NCI-H446 treated with DMSO at 0.1 percent for 48 hours (cell line): ENCODE data around the gene TTN.

Experiments
- DNase-seq: peaks from one replicate; lab custom pipeline; 2025; lab: John Stamatoyannopoulos, UW

TTN gene

DNA sequence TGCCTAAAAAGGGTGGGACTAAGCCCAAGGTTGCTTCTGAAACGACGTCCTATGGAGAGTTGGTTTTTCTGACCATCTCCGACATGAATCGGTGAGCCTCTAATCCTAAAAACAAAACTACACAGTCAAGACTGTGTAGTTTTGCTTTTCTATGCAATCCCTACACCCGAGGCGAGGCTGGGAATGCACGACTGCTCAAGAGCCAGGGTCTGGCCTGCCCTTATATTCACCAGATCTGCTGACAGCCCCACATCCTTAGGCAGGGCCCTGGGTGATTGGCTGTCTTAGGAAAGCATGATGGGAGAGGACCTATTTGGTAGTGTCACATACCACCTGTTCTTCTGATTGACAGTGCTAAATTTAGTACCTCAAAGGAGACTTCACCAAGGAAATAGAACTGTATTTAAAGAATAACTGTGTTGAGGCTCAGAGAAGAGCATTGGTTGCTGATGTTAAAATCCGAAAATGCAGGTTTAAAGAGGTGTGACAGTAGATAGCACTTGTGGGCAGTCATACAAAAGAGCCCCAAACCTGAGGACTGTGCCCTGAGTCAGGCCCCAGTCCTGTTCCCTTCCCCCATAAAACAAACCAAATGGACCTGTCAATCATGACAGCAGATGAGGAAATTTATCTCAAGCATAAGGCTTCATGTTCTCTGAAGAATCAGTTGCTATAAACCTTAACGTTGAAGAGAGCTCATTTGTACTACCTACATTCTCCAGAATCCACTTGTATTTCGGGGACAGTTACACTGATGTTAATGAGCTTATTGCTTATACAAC is at the start of gene TTN:
TSS of gene TTN (minus strand) at position 197 of the 782 bp plus-strand sequence. CDS start 2,781 bp downstream, outside the sequence.
- no peak for DNase-seq

DNA sequence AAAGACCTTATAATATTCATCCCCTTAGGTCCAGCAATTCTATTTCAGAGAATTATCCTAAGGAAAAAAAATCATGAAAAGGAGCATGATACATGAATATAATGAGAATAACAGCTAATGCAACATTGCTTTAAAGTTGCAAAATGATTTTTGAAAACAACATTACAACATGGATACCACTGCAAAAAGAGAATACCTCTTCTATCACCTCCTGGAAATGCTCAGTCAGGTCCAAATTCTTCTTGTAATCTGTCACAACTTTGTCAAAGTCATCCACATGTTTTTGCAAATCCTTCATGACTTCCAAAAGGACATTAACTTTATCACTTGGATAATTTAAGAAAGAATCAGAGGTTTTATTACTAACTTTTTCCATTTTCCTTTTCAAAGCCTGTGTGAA is 47.9 kb upstream of the TTN start:
- DNase-seq: no peak

DNA sequence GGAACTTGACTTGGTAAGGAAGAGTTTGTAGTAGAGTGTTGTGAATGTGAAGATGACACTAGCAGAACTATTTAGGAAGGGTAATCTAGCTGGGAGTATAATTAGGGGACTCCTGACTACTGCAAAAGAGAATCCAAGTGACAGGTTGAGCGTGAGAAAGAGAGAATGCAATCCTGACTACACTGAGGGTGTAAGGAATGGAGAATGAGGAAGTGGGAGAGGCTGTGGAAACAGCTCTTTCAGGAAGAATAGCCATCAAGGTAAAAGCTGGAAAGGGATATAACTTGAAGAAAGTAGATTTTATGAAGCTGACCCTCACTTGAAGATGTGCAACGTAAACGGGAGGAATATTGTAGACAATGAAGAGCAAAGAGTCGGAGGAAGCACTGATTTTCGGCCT is 41.1 kb upstream of the TTN start:
- DNase-seq: no peak

DNA sequence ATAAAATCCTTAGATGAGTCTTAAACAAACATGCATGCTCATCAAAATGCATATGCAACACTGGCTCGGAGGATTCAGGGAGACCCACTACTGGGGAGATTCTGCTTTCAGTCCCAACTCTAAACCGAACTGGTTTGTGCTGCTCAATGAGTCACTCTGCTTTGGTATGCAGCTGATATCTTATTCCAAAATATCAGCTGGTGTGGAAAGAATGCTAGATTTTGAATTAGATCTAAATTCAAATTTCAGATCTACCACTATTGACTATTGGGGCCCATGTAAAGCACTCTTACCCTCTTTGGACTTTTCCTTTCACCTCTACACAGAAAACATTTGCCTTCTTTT is 39.2 kb upstream of the TTN start:
- DNase-seq: no peak

DNA sequence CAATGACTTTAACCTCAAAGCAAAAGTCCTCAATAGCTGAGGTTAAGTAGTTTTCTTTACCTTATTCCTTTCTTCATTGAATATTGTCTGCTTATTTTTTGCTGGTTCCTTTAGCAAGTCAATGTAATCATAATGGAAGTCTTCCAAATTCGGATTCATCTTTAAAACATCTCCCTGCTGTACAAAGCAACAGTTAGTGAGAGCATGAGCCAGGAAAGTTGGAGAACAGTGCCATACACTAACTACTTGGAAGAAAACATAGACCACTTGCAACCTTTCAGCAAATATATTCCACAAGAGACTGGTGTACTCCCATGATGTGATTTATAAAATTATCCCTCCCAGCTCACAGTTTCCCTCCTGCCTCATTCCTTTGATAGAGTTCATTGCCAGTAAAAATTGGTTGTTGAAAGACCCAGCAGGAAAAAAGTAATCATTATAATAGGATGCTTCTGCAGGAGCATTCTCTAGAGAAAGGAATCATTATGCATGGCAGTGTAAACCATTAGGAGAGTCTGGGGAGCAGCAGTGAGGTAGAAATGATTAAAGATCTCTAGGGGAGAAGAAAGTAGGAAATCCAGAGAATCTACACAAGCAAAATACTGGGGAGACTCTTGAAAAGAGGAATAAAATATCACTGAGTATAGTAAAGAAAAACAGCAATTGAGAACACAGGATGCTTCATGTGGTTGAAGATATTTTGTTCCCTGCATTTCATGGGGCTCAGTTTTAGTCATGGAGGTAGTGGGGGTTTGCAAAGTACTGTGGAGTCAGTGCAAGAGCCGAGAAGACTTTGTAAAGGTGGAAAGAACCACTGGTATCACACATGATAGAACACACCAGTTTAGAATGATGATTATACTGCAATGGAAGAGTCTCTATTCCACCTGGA is 38.6 kb upstream of the TTN start:
- no peak for DNase-seq

DNA sequence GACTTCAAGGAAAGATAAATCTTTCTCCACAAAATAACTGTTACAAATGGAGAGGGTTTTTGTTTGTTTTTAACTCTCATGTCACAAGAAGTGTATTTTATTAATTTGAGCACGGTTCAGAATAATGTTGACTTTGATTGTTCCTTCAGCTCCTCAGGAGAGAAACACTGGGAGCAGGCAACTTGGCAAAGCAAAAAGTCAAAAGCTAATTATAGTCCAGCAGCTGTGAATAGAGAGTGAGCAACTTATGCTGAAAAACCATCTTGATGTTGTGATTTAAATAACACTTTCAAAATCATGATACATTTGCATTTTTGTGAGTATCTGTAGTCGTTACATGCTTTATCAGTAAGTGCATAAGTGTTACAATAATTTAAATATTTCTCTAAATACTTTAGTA is 37.5 kb upstream of the TTN start:
- DNase-seq: no peak

DNA sequence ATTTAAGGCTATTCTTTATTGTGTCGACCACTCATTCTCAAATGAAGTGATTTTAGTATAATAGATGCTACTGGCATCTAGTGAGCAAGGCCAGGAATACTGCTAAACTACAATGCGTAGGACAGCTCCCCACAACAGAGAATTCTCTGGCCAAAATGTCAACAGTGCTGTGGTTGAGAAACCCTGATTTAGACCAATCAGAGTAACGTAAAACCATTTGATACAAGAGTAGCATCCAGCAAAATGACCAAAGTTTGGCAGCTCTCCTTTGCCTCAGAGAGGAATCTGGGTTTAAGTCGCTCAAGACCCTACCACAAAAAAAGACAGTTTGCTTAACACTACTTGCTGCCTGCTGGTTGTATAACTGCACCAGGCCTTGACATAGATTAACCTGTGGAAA is 37.0 kb upstream of the TTN start:
- no peak for DNase-seq

DNA sequence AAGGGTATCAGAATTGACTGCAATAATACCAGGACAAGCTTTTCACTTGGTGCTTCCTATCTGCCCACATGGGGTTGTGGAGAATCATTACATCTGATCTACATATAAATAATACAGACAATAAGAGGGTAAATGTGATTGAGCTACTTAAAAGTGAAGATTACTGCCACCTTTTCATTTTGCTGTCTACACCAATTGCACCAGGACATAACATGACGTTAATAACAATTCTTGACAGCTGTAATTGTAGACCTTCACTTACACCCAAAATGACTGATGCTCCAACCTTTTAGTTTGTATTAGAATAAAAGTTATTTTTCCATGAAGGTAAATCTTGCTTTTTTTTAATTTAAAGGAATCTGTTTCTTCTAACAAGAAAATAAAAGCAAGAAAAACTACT is 36.5 kb upstream of the TTN start:
- no peak for DNase-seq

DNA sequence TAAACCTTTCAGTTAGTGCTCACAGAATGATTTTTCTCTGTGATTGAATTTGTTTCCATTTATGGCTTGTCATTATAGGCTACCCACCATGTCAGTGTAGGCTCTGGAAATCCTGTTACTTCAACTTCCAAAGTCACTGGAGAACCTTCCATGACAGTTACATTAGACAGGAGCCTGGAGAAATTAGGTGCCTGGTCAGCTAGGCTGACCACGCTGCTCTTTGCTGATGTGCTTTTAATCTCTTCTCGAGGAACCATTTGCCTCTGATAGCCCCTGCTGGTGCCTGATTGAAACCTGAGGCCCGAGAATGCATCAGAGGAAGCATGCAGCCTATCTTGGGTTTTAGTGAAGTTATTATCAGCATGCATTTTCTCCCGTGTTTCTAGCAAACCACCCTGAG is 29.6 kb upstream of the TTN start:
- DNase-seq: no peak

DNA sequence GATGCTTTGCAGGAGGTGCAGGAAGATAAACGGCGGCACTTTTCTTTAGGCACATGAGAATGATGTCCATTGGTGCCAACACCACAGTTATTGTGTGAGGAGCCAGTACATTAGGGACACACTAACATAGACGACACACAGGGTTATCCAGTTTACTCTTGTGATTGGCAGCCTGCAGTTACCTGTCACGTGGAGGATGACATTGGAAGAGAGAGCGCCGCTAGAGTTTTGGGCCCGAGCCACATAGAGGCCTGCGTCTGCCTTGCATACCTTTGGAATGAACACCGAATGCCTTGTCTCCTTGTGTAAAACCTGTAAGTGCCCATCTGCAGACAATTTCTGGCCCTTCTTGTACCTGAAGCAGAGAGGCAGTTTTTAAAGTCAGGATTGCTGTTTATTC is 26.9 kb upstream of the TTN start:
- no peak for DNase-seq

DNA sequence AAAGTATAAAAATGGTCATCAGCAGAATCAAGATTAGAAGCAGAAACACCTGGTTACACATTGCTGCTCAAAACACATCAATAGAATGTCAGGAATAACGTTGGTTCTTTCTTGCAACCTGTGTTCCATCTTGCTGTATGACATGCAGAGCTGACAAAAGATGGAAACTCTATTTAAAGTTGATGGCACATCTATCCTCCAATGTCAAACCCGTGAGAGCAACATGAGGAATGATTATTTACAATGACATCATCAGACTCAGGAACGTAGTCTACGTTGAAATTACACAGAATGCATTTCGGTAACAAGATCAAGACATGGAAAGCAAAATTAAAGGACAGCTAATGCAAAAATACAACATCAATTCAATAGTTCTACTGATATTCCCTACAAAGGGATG is 26.2 kb upstream of the TTN start:
- no peak for DNase-seq

DNA sequence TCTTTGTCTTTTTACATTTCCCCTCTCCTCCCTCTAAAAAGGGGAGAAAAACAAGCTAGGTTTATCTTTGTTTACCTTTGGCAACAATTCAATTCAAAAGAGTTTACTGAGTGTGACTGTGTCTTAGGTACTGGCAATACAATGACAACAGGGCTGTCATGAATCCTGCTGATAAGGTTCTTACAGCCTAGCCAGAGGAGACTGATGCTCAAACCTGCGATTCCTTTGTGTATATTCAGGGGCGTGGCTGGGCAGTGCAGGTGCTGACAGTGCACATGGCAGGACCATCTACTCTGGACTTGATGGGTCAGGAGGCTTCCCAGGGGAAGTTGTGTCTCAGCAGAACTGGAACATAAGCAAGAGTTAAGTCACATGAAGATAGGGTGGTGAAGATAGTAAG is 23.2 kb upstream of the TTN start:
- no peak for DNase-seq

DNA sequence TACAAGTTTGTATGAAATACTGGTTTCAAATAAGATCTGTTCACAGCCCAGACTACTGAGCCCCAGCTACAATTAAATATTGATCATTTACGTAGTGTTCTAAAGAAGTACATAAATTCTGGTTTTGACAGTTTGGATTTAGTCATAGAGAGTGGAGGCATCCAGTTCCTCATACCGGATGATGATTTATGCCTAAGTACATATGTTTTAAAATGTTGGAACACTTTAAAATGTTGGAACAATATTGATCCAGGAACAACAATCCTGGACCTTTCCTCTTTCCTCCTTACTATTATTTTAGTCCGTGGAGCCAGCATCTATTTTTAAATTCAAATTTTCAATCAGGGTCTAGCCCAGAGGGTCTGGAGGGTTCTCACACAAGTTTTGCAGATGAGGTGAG is 22.8 kb upstream of the TTN start:
- no peak for DNase-seq

DNA sequence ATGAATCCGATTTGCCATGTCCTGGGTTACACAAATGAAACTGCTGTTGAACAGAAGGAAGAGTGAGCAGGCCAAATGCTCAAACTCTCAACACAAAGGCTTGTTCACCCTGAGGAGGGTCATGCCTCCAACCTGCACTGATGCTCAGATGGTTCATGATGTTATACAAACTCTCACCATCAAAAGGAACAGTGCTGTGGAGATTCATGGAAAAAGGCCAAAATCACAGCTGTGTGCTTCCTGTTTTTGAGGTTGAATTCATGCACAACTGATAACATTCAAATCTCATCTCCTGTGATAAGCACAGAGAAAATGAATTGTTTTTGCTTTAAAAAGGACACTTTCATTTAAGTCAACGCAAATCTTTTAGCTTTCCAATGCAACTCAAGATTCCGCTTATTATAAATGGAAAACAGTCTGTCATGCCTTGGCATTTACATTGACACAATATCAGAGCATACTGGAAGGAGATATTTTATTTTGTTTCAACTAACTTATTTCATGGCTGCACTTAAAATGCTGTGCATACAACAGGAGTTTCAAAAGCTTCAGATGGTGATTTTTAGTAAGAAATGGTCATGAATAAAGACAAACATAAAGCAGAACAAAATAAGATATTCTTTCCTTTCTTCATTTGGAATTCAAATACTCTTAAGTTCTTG is 22.2 kb upstream of the TTN start:
- no peak for DNase-seq

DNA sequence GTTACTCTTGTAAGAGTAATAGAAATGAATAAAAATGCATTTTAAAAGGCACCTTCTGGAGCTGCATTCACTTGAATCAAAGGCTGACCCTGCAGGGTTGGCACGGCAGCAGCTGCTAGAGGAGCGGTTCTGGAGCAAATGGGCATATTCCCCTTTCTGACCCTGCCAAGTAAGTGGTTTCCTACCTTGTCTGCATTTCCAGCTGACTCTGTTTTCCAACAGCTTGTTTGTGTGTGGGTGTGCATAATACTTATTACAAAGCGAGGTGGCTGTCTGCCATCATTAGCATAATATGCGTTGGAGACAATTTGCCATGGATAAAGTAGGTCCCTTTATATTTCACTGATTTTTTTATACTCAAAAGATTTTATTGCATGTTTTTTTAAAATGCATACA is 21.3 kb upstream of the TTN start:
- DNase-seq: no peak

DNA sequence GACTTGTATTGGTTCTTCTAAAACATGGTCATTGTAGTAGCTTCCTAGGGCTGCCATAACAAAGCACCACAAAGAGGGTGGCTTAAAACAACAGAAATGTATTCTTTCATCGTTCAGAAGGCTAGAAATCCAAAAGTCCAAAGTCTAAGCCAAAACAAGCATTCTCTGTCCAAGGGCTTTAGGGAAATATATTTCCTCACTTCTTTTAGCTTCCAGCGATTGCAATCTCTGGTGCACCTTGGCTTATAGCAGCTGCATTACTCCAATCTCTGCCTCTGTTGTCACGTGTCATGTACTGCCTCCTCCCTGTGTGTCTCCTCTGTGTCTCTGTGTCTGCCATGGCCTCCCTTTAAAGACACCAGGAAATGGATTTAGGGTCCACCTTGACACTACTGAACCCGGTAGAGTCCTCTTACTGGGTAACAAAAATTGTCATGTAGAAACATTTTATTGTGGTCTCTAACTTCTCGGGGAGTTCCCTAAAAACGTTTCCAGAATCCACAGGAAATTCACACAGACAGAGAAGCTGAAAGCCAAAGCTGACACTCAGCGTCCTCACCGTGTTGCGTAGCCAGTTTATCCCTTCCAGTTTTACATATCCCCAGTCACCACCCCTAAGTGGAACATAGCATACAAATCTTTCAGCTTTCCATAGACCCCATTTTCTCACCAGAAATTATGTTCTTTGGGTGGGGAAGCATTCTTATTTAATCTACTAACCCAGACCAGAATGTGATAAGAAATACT is 20.7 kb upstream of the TTN start:
- DNase-seq: no peak

DNA sequence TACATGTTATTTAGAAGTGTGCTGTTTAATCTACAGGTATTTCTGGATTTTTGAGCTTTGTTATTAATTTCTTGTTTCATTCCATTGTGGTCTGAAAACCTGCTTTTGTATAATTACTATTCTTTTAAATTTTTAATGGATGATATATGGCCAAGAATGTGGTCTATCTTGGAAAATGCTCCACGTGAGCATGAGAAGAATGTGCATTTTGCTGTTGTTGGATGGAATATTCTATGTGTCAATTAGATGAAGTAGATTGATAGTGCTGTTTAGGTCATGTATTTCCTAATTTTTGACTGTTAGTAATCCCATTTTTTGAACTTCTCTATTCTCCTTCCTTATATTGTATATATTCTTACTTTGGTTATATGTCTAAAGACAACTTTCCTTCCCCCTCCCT is 19.9 kb upstream of the TTN start:
- DNase-seq: no peak

DNA sequence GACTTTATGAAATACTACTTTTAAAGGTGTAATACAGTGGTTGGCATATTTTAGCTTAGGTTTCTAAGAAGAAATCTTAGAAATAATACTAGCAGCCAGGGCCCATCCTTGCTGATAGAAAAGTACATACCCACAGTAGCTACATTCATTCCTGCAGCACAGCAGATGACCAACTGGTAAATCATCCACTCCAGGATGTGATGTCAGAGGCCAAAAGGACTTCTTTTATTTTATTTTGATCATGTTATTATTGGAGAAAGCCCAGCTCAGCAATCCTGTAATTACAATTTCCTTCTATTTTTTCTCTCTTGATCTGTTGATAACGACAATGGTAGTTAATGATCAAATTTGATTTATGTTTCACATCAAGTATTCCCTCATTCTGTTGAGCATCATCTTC is 18.0 kb upstream of the TTN start:
- no peak for DNase-seq

DNA sequence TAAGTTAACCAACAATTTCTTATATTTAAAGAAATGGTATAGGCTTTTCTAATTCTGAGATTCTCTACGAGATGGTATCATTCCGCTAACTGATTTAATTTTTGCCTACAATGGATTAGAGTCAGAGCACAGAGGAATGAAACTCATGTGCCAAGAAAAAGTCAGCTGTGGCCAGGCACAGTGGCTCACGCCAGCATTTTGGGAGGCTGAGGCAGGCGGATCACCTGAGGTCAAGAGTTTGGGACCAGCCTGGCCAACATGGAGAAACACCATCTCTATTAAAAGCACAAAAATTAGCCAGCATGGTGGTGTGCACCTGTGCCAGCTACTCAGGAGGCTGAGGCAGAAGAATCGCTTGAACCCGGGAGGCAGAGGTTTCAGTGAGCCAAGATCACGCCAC is 17.0 kb upstream of the TTN start:
- no peak for DNase-seq

DNA sequence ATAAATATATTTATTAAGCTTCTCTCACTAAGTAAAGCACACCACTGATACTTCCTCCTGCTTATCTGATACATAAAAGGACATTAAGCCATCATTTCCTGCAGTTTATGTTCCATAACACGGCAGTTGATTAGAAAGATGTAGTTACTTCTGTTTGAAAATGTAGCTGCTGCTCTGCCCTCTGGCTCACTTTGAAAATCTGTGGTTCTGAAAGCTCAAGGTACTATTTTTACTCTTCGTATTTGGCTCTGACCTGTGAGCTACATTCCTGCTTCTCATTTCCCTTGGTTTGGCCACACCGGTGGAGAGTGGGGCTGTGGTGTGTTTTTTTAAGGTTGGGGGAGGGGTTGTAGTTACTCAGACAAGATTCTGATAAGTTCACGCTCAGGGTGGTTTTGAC is 12.8 kb upstream of the TTN start:
- DNase-seq: no peak

DNA sequence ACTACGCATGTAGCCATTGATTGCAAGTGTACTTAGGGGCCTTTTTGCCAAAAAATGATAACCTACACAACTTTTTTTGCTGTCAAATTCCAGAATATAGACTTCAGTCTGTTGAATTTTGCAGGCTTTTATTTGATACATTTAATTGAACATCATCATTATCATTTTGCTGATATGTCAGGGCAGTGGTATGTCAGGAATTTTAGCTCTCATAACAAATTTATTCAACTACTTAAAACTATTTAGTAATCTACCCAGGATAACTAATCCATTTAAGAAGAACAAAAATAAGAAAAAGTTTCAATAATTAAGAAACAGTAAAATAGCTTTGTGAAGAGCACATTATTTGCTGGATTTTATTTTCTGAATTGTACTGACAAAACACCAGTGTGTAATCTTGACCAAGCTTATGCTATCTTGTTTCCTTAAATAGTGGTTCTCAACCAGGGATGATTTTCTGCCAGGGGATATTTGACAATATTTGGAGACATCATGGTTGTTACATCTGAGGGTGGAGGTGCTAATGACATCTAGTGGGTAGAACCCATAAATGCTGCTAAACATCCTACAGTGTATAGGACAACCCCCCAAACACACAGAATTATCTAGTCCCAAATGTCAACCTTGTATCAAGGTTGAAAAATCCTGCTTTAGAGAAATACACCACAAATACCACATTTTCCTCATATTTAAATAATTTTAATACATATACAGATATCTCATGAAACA is 12.1 kb upstream of the TTN start:
- no peak for DNase-seq

DNA sequence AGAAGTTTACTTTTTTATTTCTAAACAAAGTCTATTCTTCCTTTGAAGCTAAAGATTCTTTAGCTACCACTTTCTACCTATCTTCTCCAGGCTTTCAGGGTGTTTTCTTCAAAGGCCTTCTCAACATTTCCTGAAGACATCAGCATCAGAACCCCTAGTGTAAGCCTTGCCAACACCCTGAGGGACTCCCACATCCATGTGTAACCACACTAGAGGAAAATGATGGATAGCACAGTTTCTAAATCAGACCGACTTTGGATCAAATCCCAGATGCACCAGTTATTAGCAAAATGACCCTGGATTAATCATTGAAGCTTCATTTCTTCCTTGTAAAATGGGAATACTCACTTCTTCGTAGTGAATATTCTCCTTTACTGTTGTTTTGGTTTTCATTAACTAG is 4.7 kb upstream of the TTN start:
- DNase-seq: peak; percentile 2
